Mesendoderm (in vitro differentiated cells): Measurements from ENCODE around the gene TWIST2.

Source experiments
- DNase-seq: peaks from one replicate; pipeline ENCODE4 v3.0.0; 2013
- H2AK5ac ChIP-seq: 2 replicates; pipeline ENCODE4 v1.6.1; 2013; ENCODE audit warnings: low read length, inconsistent platforms
- H2BK120ac ChIP-seq: 2 replicates; pipeline ENCODE4 v1.6.1; 2013; ENCODE audit warnings: low read depth, mild to moderate bottlenecking, low read length, moderate library complexity, mixed read lengths
- H2BK15ac ChIP-seq: replicated peaks from 2 replicates; pipeline ENCODE4 v1.6.1; 2013; ENCODE audit warnings: low read depth, mild to moderate bottlenecking, moderate library complexity
- H2BK5ac ChIP-seq: 2 replicates; pipeline ENCODE4 v1.6.1; 2013; ENCODE audit warnings: low read length, inconsistent platforms
- H3K18ac ChIP-seq: 2 replicates; pipeline ENCODE4 v1.6.1; 2013; ENCODE audit warnings: mild to moderate bottlenecking, low read length, mixed read lengths
- H3K23ac ChIP-seq: one replicate; pipeline ENCODE4 v1.6.1; 2013; ENCODE audit warnings: low read length
- H3K27ac ChIP-seq: 2 replicates; pipeline ENCODE4 v1.5.1; 2013; ENCODE audit warnings: low read depth, mild to moderate bottlenecking, inconsistent platforms, low read length, moderate library complexity
- H3K27me3 ChIP-seq: 2 replicates; pipeline ENCODE4 v1.6.1; 2013; ENCODE audit warnings: low read length, control low read depth, mild to moderate bottlenecking, inconsistent platforms; ENCODE audit not compliant: insufficient read depth, poor library complexity
- H3K36me3 ChIP-seq: 2 replicates; pipeline ENCODE4 v1.6.1; 2013; ENCODE audit warnings: low read length, inconsistent platforms; ENCODE audit not compliant: control insufficient read depth, insufficient read depth
- H3K4ac ChIP-seq: one replicate; pipeline ENCODE4 v1.6.1; 2013; ENCODE audit warnings: low read depth, mild to moderate bottlenecking, low read length, moderate library complexity
- H3K4me1 ChIP-seq: 2 replicates; pipeline ENCODE4 v1.6.1; 2013; ENCODE audit warnings: low read depth, low read length, inconsistent platforms; ENCODE audit not compliant: control insufficient read depth
- H3K4me2 ChIP-seq: 2 replicates; pipeline ENCODE4 v1.6.1; 2013; ENCODE audit warnings: low read length
- H3K4me3 ChIP-seq: 2 replicates; pipeline ENCODE4 v1.5.1; 2013; ENCODE audit warnings: mild to moderate bottlenecking, low read length
- H3K56ac ChIP-seq: one replicate; pipeline ENCODE4 v1.6.1; 2013; ENCODE audit warnings: low read length
- H3K79me1 ChIP-seq: 2 replicates; pipeline ENCODE4 v1.6.1; 2013; ENCODE audit warnings: low read length, inconsistent platforms
- H3K79me2 ChIP-seq: 2 replicates; pipeline ENCODE4 v1.6.1; 2013; ENCODE audit warnings: mild to moderate bottlenecking, low read length; ENCODE audit not compliant: control insufficient read depth, insufficient read depth
- H3K9ac ChIP-seq: 2 replicates; pipeline ENCODE4 v1.6.1; 2013; ENCODE audit warnings: low read length, inconsistent platforms
- H4K5ac ChIP-seq: one replicate; pipeline ENCODE4 v1.6.1; 2013; ENCODE audit warnings: low read length
- H4K8ac ChIP-seq: one replicate; pipeline ENCODE4 v1.6.1; 2013; ENCODE audit warnings: low read depth, mild to moderate bottlenecking, control low read depth, low read length, moderate library complexity
- WGBS: extraction: QIAGEN DNeasy Blood & Tissue Kit; methylation state at CpG from one replicate; pipeline ENCODE4 v1.1.7; 2013; ENCODE audit warnings: low lambda C conversion rate, missing lambda C conversion rate; ENCODE audit not compliant: insufficient coverage; ENCODE audit errors: extremely low coverage; 5-methylcytosine and 5-hydroxymethylcytosine counted together

Gene TWIST2

DNA sequence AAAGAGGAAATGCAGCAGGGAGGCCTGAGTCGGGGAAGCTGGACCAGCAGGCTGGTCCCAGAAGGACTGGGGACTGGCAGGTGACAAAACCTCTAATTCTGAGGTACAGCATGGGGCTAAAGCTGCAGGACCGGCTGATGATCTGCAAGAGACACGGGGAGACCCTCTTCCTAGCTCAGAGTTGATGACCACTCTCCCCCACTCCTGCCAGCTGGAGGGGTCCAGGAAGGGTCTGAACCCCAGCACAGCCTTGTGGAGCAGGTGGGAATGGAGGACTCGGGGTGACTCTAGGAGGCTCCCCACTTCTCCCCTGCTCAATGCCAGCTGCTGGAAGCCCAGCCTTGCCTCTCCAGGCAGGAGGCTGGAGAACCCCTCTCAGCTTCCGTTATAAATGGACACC lies 67.7 kb downstream of the TWIST2 start:
- Histone ChIP-seq H3K4ac (no peak overlapping the region), H3K4me2 (no peak overlapping the region), H4K8ac (no peak overlapping the region), H3K79me1 (no peaks in the 10 kb centered on the region), H3K56ac (no peak overlapping the region), H3K4me3 (no peak overlapping the region), H2BK15ac (no peak overlapping the region), H2AK5ac (no peak overlapping the region), H4K5ac (no peak overlapping the region), H3K9ac (no peak overlapping the region), H3K79me2 (no peaks in the 10 kb centered on the region), H3K23ac (no peak overlapping the region), H3K27ac (no peak overlapping the region), H3K4me1 (peaks cover 2% of the 10 kb centered on the region), H2BK120ac (no peak overlapping the region), H3K18ac (no peak overlapping the region), H3K27me3 (no peaks in the 10 kb centered on the region), H3K36me3 (no peaks in the 10 kb centered on the region), H2BK5ac (no peak overlapping the region)
- WGBS, result no CpG with 5 or more reads among the region's 5 CpGs
- no peak for DNase-seq

DNA sequence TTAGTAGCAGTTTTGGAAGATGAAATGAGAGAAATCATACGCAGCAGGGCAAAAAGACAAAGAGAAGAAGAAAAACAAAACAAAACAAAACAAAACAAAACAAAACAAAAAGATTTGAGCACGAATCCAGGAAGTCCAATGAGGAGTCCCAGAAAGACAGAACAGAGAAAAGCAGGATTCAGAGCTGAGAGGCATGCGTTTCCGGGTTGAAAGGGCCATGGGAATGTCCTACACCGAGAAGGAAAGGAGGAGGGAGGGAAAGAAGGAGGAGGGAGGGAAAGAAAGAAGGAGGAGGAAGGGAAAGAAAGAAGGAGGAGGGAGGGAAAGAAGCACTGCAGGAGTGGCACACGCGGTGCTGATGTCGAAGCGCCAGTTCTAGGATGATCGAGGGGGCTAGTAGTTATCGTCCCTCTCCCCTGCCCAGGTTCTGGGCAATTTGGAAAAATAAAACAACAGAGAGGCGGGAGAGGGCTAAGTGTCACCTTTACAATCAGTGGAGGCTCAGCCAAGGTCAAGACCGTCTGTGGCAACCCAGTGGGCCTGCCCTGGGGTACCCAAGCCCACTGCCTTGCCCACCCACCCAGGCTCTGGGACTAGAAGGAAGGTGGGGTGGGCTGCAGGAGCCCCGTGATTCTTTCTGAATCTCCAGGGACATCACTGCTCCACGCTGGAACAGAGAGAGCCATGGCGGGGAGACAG lies 68.4 kb downstream of the TWIST2 start:
- Histone ChIP-seq H3K9ac (no peak overlapping the region), H2AK5ac (no peak overlapping the region), H2BK5ac (no peak overlapping the region), H3K79me2 (no peaks in the 10 kb centered on the region), H2BK120ac (no peak overlapping the region), H3K79me1 (no peaks in the 10 kb centered on the region), H3K23ac (no peak overlapping the region), H3K18ac (no peak overlapping the region), H3K56ac (no peak overlapping the region), H3K4me3 (no peak overlapping the region), H4K5ac (no peak overlapping the region), H3K27me3 (no peaks in the 10 kb centered on the region), H3K4me1 (peaks cover 2% of the 10 kb centered on the region), H3K4ac (no peak overlapping the region), H3K36me3 (no peaks in the 10 kb centered on the region), H4K8ac (no peak overlapping the region), H2BK15ac (no peak overlapping the region), H3K4me2 (no peak overlapping the region), H3K27ac (no peak overlapping the region)
- DNase-seq, result no peak
- WGBS, result no CpG with 5 or more reads among the region's 16 CpGs

DNA sequence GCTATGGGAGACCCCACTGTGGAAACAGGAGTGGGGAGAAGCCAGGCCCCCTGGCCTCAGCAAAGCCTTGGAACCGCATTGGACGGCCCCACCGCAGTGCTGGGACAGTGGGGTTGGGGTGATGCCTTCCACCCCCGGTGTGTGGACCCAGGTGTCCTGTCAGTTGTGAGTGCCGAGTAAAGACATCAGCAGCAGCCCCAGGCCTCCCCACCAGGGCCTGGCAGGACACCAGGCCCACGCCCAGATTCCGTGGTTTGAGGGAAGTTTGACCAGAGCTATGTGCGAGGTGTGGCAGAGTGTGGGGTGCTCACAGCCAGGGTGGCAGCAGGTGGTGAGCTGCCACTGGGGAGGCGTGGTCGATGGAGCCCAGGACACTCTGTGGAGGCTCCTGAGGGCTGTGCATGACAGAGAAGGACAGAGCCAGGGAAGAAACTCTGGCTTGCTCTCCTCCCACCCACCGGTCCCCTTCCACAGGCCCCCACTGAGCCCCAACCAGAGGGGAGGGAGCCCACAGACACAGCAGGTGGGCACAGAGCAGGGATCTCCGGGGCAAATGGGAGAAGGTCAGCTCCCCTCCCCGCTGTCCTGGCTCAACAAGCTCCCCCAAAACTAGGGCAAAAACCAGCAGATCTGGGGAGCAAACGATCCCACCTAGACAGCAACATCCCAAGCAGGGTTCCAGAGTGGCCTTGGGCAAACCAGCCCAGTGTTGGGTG lies 69.1 kb downstream of the TWIST2 start:
- Histone ChIP-seq H3K4me1 (no peaks in the 10 kb centered on the region), H3K79me2 (no peaks in the 10 kb centered on the region), H4K5ac (no peak overlapping the region), H2BK15ac (no peak overlapping the region), H3K23ac (no peak overlapping the region), H2AK5ac (no peak overlapping the region), H3K9ac (no peak overlapping the region), H3K56ac (no peak overlapping the region), H2BK120ac (no peak overlapping the region), H3K4ac (no peak overlapping the region), H3K27ac (no peak overlapping the region), H4K8ac (no peak overlapping the region), H3K4me2 (no peak overlapping the region), H3K4me3 (no peak overlapping the region), H3K79me1 (no peaks in the 10 kb centered on the region), H3K18ac (no peak overlapping the region), H3K27me3 (no peaks in the 10 kb centered on the region), H2BK5ac (no peak overlapping the region), H3K36me3 (no peaks in the 10 kb centered on the region)
- no CpG with 5 or more reads among the region's 14 CpGs for WGBS
- DNase-seq, result no peak

DNA sequence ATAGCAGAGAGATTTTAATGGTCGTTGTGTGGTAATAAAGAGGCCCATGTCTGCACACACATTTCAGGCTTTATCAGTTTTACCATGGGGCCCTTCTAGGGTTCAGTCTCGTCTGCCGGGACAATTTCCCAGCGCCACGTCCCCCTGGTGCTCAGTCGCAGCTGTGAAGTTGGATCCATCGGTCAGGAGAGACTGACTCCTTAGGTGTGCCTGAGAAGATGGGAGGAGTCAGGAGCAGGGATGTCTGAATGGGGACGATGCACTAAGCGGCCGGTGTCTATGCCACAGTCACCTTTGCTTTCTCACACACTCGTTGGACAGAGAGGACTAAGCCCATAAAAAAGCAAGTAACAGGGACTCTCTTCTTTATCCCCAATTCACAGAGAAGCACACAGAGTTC lies 71.4 kb downstream of the TWIST2 start:
- DNase-seq, result no peak

DNA sequence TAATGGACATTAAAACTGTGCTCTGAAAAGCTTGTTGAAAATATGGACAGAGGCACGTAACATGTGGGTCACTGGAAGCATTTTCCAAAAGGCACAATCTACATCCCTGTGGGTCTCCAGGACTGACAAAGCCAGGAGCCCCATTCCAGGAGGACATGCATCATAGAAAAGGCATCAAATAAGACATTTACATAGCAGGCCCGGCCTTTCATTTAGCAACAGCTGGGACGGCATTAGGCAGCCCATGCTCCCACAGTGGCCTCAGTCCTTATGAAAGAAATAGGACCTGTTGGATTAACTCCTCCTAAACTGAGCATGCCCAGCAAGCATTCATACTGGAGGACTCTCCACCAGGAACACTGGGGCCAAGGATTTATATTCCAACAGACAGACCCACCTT lies 72.2 kb downstream of the TWIST2 start:
- Histone ChIP-seq H2BK15ac (no peak overlapping the region), H3K56ac (no peak overlapping the region), H3K79me2 (no peaks in the 10 kb centered on the region), H3K4me2 (no peak overlapping the region), H2BK5ac (no peak overlapping the region), H3K36me3 (no peaks in the 10 kb centered on the region), H3K27me3 (no peaks in the 10 kb centered on the region), H3K9ac (no peak overlapping the region), H2BK120ac (no peak overlapping the region), H3K27ac (no peak overlapping the region), H3K4ac (no peak overlapping the region), H4K5ac (no peak overlapping the region), H3K4me1 (no peaks in the 10 kb centered on the region), H3K23ac (no peak overlapping the region), H3K4me3 (no peak overlapping the region), H2AK5ac (no peak overlapping the region), H3K79me1 (no peaks in the 10 kb centered on the region), H4K8ac (no peak overlapping the region), H3K18ac (no peak overlapping the region)
- DNase-seq, result no peak
- no CpG with 5 or more reads among the region's 3 CpGs for WGBS

More for the DNA sequence above, 71.4 kb downstream of the TWIST2 start:
- no peaks in the 10 kb centered on the region for H3K79me1 ChIP-seq
- no peaks in the 10 kb centered on the region for H3K79me2 ChIP-seq
- no peak overlapping the region for H3K27ac ChIP-seq
- H4K5ac ChIP-seq, result no peak overlapping the region
- H4K8ac ChIP-seq, result no peak overlapping the region
- no peak overlapping the region for H3K18ac ChIP-seq
- no peak overlapping the region for H3K9ac ChIP-seq
- H2BK5ac ChIP-seq, result no peak overlapping the region
- WGBS, result no CpG with 5 or more reads among the region's 11 CpGs
- no peaks in the 10 kb centered on the region for H3K27me3 ChIP-seq
- H3K4me3 ChIP-seq, result no peak overlapping the region
- H3K4me2 ChIP-seq, result no peak overlapping the region
- no peak overlapping the region for H2BK120ac ChIP-seq
- H3K23ac ChIP-seq, result no peak overlapping the region
- no peak overlapping the region for H3K56ac ChIP-seq
- H2BK15ac ChIP-seq, result no peak overlapping the region
- H3K36me3 ChIP-seq, result no peaks in the 10 kb centered on the region
- H2AK5ac ChIP-seq, result no peak overlapping the region
- H3K4ac ChIP-seq, result no peak overlapping the region
- no peaks in the 10 kb centered on the region for H3K4me1 ChIP-seq
